Osteocyte (in vitro differentiated cells): ENCODE measurements around the gene CCDC148. TPM values are rescaled to one million over a fixed set of nuclear protein-coding genes. Genes with fewer than 3 reads are reported as not detected.

Source experiments
- DNase-seq: peaks from one replicate; pipeline ENCODE4 v3.0.0; 2021; ENCODE audit warnings: mixed read lengths; ENCODE audit not compliant: unreplicated experiment; ENCODE audit errors: extremely low spot score
- H3K27ac Mint-ChIP-seq: one replicate; pipeline ENCODE4 v1.8.0; 2021; ENCODE audit warnings: mild to moderate bottlenecking, mixed read lengths; ENCODE audit not compliant: unreplicated experiment
- H3K27me3 Mint-ChIP-seq: one replicate; pipeline ENCODE4 v1.8.0; 2021; ENCODE audit warnings: mixed read lengths; ENCODE audit not compliant: unreplicated experiment
- H3K36me3 Mint-ChIP-seq: one replicate; pipeline ENCODE4 v1.8.0; 2021; ENCODE audit warnings: mixed read lengths; ENCODE audit not compliant: unreplicated experiment
- H3K4me1 Mint-ChIP-seq: one replicate; pipeline ENCODE4 v1.8.0; 2021; ENCODE audit warnings: mixed read lengths; ENCODE audit not compliant: unreplicated experiment
- H3K4me3 Mint-ChIP-seq: one replicate; pipeline ENCODE4 v1.8.0; 2021; ENCODE audit warnings: mild to moderate bottlenecking, moderate library complexity, mixed read lengths; ENCODE audit not compliant: unreplicated experiment
- H3K9me3 Mint-ChIP-seq: one replicate; pipeline ENCODE4 v1.8.0; 2021; ENCODE audit warnings: mixed read lengths; ENCODE audit not compliant: unreplicated experiment
- total RNA-seq: library from RNA; stranded (reverse); gene quantifications from 2 replicates; pipeline ENCODE4 v1.2.1, GENCODE V29; 2021
- TF ChIP-seq, protein P1 (sequence below): fragments of 200-600 bp; sonication (generic); IDR thresholded peaks from 2 replicates; pipeline ENCODE4 v1.5.0; 2021; ENCODE audit warnings: antibody characterized with exemption, mild to moderate bottlenecking, moderate library complexity

CCDC148 gene
- total RNA-seq, 1 donor from 2014 or later, result 2.8 TPM

DNA sequence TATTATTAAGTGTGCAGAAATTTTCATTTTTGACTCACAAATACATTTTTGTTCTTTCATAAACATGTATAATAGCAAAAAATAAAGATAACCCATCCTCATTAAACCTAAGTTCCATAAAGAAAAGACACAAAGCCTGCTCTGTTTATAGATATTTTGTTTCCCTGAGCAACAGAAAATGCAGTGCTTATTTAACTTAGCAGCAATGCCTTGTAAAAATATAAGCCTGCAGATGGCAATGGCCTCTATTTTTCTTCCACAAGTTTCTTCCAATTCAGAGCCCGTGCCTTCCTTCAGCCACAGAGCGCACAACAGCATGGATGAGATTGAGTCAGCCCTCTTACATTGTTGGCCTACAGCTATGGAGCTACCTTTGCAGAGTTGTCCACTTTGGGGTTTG is 43.8 kb upstream of the CCDC148 start:
- DNase-seq, result no peak
- peaks cover 78% of the 10 kb centered on the region for H3K4me1 Mint-ChIP-seq
- H3K9me3 Mint-ChIP-seq, result no peaks in the 10 kb centered on the region
- no peaks in the 10 kb centered on the region for H3K27me3 Mint-ChIP-seq
- H3K27ac Mint-ChIP-seq, result peak overlapping the region; percentile 76
- H3K36me3 Mint-ChIP-seq, result peaks cover 11% of the 10 kb centered on the region
- H3K4me3 Mint-ChIP-seq, result no peak overlapping the region
- TF ChIP-seq, protein P1, sequence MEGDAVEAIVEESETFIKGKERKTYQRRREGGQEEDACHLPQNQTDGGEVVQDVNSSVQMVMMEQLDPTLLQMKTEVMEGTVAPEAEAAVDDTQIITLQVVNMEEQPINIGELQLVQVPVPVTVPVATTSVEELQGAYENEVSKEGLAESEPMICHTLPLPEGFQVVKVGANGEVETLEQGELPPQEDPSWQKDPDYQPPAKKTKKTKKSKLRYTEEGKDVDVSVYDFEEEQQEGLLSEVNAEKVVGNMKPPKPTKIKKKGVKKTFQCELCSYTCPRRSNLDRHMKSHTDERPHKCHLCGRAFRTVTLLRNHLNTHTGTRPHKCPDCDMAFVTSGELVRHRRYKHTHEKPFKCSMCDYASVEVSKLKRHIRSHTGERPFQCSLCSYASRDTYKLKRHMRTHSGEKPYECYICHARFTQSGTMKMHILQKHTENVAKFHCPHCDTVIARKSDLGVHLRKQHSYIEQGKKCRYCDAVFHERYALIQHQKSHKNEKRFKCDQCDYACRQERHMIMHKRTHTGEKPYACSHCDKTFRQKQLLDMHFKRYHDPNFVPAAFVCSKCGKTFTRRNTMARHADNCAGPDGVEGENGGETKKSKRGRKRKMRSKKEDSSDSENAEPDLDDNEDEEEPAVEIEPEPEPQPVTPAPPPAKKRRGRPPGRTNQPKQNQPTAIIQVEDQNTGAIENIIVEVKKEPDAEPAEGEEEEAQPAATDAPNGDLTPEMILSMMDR, result no peak

DNA sequence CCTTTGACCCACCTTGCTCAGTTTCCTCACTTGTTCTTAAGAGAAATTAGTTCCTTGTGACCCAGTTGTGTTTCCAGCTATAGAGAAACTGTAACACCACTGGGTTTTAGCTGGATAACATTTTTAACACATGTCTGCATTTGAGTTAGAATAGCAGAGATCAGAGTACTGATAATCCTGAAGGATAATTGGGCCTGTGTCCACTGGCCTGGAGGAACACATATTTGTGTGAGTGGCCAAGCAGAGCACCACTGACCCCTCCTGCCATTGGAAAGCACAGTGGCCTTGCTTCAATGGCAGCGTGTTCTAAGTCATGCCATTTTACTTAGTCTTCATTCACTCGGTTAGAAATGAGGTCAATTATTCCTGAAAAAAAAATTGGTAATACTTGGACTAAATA is 42.8 kb upstream of the CCDC148 start:
- TF ChIP-seq, protein P1, result no peak
- Mint-ChIP-seq H3K27me3 (no peaks in the 10 kb centered on the region), H3K9me3 (no peaks in the 10 kb centered on the region), H3K4me3 (no peak overlapping the region), H3K4me1 (peaks cover 83% of the 10 kb centered on the region), H3K36me3 (peaks cover 11% of the 10 kb centered on the region), H3K27ac (peak overlapping the region; percentile 76)
- no peak for DNase-seq

DNA sequence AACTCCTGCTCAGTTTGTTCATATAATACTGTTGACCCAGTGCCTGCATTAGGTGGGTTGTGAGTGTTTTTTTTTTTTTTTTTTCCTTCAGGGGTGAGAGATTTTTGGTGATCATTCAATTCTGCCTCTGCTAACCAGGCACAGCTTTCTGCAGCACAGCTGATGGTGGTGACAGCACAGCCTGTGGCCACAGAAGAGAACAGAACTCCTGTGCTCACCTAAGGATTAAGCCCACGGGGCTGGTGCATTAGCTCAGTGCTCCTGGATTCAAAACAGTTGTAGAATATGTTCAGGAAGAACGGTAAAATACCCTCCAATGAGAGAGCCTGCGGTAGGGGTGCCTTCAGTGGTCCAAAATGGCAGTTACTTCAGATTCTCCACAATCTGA is 42.2 kb upstream of the CCDC148 start:
- H3K4me1 Mint-ChIP-seq, result peaks cover 85% of the 10 kb centered on the region
- peaks cover 11% of the 10 kb centered on the region for H3K36me3 Mint-ChIP-seq
- TF ChIP-seq, protein P1, result no peak
- H3K4me3 Mint-ChIP-seq, result no peak overlapping the region
- no peaks in the 10 kb centered on the region for H3K27me3 Mint-ChIP-seq
- H3K27ac Mint-ChIP-seq, result peak overlapping the region; percentile 76
- no peak for DNase-seq
- no peaks in the 10 kb centered on the region for H3K9me3 Mint-ChIP-seq

DNA sequence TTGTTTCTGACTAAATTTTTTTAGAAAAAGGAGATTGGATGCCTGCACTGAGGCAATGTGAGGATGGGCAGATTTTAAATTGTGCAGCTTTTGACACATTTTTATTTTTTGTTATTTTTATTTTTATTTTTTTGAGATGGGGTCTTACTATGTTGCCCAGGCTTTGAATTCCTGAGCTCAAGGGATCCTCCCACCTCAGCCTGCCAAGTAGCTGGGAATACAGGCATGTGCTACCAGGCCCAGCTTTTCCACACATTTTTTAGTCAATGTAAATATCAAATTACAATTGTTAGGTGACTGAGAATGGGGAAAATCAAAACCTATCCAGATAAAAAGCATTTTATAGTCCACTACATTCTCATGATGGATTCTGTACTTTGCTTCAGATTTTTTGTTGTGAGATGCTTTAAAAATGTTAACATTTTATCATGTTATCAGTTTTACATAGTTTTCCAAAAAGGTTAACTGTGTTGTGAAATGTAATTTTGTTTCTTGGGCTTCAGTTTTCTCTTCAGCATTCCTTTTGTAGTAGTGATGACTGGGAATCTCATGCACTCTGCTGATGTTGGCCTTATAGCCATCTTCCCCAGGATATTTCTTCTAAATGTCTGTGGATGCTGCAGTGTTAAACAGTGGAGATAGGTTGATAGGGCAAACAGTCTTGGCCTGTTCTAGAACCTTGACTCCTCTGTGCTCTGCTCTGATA is 41.6 kb upstream of the CCDC148 start:
- TF ChIP-seq, protein P1, result no peak
- Mint-ChIP-seq H3K4me3 (no peak overlapping the region), H3K36me3 (peaks cover 11% of the 10 kb centered on the region), H3K27me3 (no peaks in the 10 kb centered on the region), H3K9me3 (no peaks in the 10 kb centered on the region), H3K4me1 (peaks cover 85% of the 10 kb centered on the region), H3K27ac (peak overlapping the region; percentile 76)
- DNase-seq, result no peak

DNA sequence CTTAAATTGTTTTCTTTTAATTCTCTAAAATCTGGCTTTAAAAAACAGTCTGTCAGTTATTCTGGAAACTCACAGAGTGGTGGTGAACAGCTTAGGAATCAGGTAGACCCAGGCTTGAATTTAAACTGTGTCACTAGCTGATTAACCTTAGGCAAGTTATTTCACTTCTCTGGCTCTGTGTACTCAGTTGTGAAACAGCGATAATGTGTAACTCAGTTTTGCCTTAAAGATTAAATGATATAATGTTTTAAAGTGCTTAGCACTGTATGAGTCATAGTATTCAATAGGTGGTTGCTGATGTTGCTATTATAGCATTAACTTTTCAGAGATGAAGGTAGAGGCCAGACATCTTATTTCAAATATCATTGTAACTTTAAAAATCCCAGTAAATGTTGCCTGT is 40.9 kb upstream of the CCDC148 start:
- no peaks in the 10 kb centered on the region for H3K27me3 Mint-ChIP-seq
- peaks cover 11% of the 10 kb centered on the region for H3K36me3 Mint-ChIP-seq
- H3K27ac Mint-ChIP-seq, result no peak overlapping the region
- H3K4me1 Mint-ChIP-seq, result peaks cover 79% of the 10 kb centered on the region
- TF ChIP-seq, protein P1, result no peak
- no peak for DNase-seq
- H3K4me3 Mint-ChIP-seq, result no peak overlapping the region
- no peaks in the 10 kb centered on the region for H3K9me3 Mint-ChIP-seq
